Measurements from ENCODE around the gene CROCC2. TPM values are rescaled to one million over a fixed set of nuclear protein-coding genes. Genes with fewer than 3 reads are reported as not detected.
"Not testable (repeated sequence)": the region's sequence is repeated elsewhere in the genome, so short reads cannot be mapped to it uniquely, and the experiment has no call there.

CROCC2 gene
- polyA plus RNA-seq, 4 donors: 0.13 to 0.18 TPM; not detected in 2

GRCh38 chr2:240972636-240973521 is 66.7 kb downstream of the CROCC2 start:
- Histone ChIP-seq H3K27me3 (ENCODE audit: control insufficient read depth in 3 of 3, insufficient read depth in 3 of 3, low read length in 3 of 3) (peaks cover 0 to 5% (median 2%) of the 10 kb centered on the region in 3 donors), H3K9me3 (ENCODE audit: control insufficient read depth in 2 of 2, insufficient read depth in 1 of 2, low read depth in 1 of 2, low read length in 1 of 2) (peaks cover 0 to 4% of the 10 kb centered on the region in 2 donors), H3K4me1 (ENCODE audit: control insufficient read depth in 3 of 3, insufficient read depth in 2 of 3, low read depth in 1 of 3, low read length in 2 of 3) (peaks cover 0 to 2% (median 0%) of the 10 kb centered on the region in 3 donors), H3K36me3 (ENCODE audit: control insufficient read depth in 3 of 3, insufficient read depth in 2 of 3, low read depth in 1 of 3, low read length in 3 of 3) (no peaks in the 10 kb centered on the region), H3K27ac (ENCODE audit: low read depth in 1 of 3, low read length in 2 of 3) (no peak overlapping the region), H3K4me3 (ENCODE audit: low read depth in 1 of 3, low read length in 3 of 3) (no peak overlapping the region)
- WGBS, 3 donors: 58 to 71% (median 61%) methylated on average over 15 to 17 of the region's 17 CpGs
- FAIRE-seq: no peak
- DNase-seq: no peak

DNA sequence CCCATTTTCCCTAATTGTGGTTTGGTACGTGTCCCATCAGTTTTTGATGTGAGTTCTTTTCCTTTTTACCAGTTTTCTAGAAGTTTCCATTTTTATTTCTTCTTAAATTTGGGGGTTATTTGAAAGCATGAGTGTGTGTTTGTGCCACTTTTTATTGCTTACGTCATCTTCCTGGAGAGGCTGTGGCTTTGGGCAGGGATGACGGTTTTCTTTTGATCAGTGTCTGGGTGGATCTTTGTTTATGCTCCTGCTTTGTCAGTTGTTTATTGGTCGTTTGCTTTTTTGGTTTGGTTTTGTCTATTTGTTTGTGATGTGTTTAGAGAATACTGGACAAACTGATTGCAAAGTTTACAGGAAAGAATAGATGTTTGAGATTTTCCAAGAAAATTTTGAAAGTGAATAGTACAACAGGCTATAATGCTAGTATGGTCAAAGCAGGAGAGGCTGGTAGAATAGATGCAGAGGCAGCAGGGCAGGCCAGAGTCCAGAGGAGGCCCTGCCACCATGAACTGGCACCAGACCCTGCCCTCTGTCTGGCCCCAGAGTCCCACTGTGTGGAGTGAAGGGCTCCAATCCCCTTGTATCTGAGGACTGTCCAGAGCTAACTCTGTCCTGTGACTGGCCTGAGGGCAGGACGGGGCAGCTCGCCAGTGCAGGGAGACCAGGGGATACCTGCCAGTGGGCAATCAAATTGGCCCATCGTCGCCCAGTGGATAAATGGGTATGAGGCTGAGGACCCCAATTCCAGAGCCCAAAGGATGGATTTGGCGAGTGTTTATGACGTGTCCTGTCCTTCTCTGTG is 68.8 kb downstream of the CROCC2 start:
- FAIRE-seq (no peak), DNase-seq (no peak)
- Histone ChIP-seq H3K4me1 (ENCODE audit: control insufficient read depth in 3 of 3, insufficient read depth in 2 of 3, low read depth in 1 of 3, low read length in 2 of 3) (peaks cover 0 to 2% (median 0%) of the 10 kb centered on the region in 3 donors), H3K27ac (ENCODE audit: low read depth in 1 of 3, low read length in 2 of 3) (no peak overlapping the region), H3K9me3 (ENCODE audit: control insufficient read depth in 2 of 2, insufficient read depth in 1 of 2, low read depth in 1 of 2, low read length in 1 of 2) (peaks cover 0 to 4% of the 10 kb centered on the region in 2 donors), H3K27me3 (ENCODE audit: control insufficient read depth in 3 of 3, insufficient read depth in 3 of 3, low read length in 3 of 3) (peaks cover 0 to 5% (median 2%) of the 10 kb centered on the region in 3 donors), H3K36me3 (ENCODE audit: control insufficient read depth in 3 of 3, insufficient read depth in 2 of 3, low read depth in 1 of 3, low read length in 3 of 3) (no peaks in the 10 kb centered on the region), H3K4me3 (ENCODE audit: low read depth in 1 of 3, low read length in 3 of 3) (no peak overlapping the region)
- WGBS, 3 donors: 65 to 72% (median 71%) methylated on average over 10 of the region's 10 CpGs

DNA sequence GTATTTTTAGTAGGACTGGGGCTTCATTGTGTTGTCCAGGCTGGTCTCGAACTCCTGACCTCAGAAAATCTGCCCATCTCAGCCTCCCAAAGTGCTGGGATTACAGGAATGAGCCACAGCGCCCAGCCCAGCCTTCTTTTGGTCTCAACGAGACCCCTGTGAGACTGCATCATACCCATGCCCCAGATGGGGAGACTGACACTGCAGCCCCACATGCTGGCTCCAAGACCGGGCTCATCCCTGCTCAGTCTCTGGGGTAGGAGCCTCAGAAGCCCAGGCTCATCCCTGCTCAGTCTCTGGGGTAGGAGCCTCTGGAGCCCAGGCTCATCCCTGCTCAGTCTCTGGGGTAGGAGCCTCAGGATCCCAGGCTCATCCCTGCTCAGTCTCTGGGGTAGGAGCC is 69.8 kb downstream of the CROCC2 start:
- not testable (repeated sequence) for H3K27ac ChIP-seq (ENCODE audit: low read depth in 1 of 3, low read length in 2 of 3); DNase-seq; H3K4me1 ChIP-seq (ENCODE audit: control insufficient read depth in 3 of 3, insufficient read depth in 2 of 3, low read depth in 1 of 3, low read length in 2 of 3); H3K36me3 ChIP-seq (ENCODE audit: control insufficient read depth in 3 of 3, insufficient read depth in 2 of 3, low read depth in 1 of 3, low read length in 3 of 3); FAIRE-seq; H3K9me3 ChIP-seq (ENCODE audit: control insufficient read depth in 2 of 2, insufficient read depth in 1 of 2, low read depth in 1 of 2, low read length in 1 of 2); H3K27me3 ChIP-seq (ENCODE audit: control insufficient read depth in 3 of 3, insufficient read depth in 3 of 3, low read length in 3 of 3); H3K4me3 ChIP-seq (ENCODE audit: low read depth in 1 of 3, low read length in 3 of 3)
- WGBS, 3 donors: 65 to 79% (median 70%) methylated on average over 4 of the region's 4 CpGs

- 45 to 53% (median 48%) methylated on average over 4 of the region's 4 CpGs for WGBS, 3 donors
- DNase-seq (no peak), FAIRE-seq (no peak)
- Histone ChIP-seq H3K27me3 (ENCODE audit: control insufficient read depth in 3 of 3, insufficient read depth in 3 of 3, low read length in 3 of 3) (peaks cover 0 to 16% (median 2%) of the 10 kb centered on the region in 3 donors), H3K36me3 (ENCODE audit: control insufficient read depth in 3 of 3, insufficient read depth in 2 of 3, low read depth in 1 of 3, low read length in 3 of 3) (no peaks in the 10 kb centered on the region), H3K4me3 (ENCODE audit: low read depth in 1 of 3, low read length in 3 of 3) (no peak overlapping the region), H3K4me1 (ENCODE audit: control insufficient read depth in 3 of 3, insufficient read depth in 2 of 3, low read depth in 1 of 3, low read length in 2 of 3) (no peaks in the 10 kb centered on the region), H3K9me3 (ENCODE audit: control insufficient read depth in 2 of 2, insufficient read depth in 1 of 2, low read depth in 1 of 2, low read length in 1 of 2) (no peaks in the 10 kb centered on the region), H3K27ac (ENCODE audit: low read depth in 1 of 3, low read length in 2 of 3) (no peak overlapping the region)
Measured at GRCh38 chr2:240981280-240981679, 75.1 kb downstream of the CROCC2 start.

DNA sequence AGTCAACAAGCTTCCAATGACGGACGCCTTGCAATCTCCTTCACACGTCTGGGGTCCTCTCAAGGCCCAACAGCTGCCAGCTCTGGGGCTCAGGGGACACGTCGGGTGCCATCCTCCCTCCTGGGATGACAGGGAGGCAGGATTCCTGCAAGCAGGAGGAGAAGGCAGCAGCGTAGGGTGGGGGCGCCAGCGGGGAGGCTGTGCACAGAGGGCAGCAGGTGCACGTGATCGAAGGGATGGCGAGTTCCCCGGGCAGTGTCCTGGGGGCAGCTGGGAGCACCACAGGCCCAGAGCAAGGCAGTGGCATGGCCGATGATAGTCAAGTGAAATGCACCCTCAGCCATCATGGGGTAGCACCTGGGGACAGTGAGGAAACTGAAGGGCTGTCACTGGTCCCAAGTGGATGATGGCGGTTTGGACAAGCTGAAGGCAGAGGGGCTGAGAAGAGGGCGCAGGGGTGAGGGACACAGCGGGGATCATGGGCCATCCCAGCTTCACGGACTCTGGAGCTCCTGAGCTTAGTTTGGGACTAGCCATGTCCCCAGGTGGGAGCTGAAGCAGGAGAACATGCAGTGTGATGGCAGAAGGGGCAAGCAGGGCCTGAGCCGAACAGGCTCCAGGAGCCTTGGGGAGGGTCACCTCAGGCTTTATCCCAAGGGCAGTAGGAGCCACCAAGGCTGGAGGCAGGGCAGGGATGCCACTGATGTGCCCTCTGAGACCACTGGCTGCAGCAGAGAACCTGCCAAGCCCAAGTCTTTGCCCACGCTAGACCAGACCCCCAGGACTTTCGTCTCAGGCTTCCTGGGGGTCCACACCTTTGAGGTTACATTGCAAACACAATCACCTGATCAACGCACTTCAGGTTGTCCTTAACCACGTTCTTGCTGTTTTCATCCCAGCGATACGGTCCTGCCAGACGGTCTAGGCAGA is 76.0 kb downstream of the CROCC2 start:
- peaks cover 2 to 16% (median 2%) of the 10 kb centered on the region in 3 donors for H3K27me3 ChIP-seq (ENCODE audit: control insufficient read depth in 3 of 3, insufficient read depth in 3 of 3, low read length in 3 of 3)
- FAIRE-seq (no peak), DNase-seq (no peak)
- H3K27ac ChIP-seq (ENCODE audit: low read depth in 1 of 3, low read length in 2 of 3): no peak overlapping the region
- H3K9me3 ChIP-seq (ENCODE audit: control insufficient read depth in 2 of 2, insufficient read depth in 1 of 2, low read depth in 1 of 2, low read length in 1 of 2): no peaks in the 10 kb centered on the region
- WGBS, 3 donors: 69 to 84% (median 74%) methylated on average over 25 of the region's 25 CpGs
- H3K36me3 ChIP-seq (ENCODE audit: control insufficient read depth in 3 of 3, insufficient read depth in 2 of 3, low read depth in 1 of 3, low read length in 3 of 3): no peaks in the 10 kb centered on the region
- no peak overlapping the region for H3K4me3 ChIP-seq (ENCODE audit: low read depth in 1 of 3, low read length in 3 of 3)
- H3K4me1 ChIP-seq (ENCODE audit: control insufficient read depth in 3 of 3, insufficient read depth in 2 of 3, low read depth in 1 of 3, low read length in 2 of 3): peaks cover 0 to 7% (median 0%) of the 10 kb centered on the region in 3 donors

DNA sequence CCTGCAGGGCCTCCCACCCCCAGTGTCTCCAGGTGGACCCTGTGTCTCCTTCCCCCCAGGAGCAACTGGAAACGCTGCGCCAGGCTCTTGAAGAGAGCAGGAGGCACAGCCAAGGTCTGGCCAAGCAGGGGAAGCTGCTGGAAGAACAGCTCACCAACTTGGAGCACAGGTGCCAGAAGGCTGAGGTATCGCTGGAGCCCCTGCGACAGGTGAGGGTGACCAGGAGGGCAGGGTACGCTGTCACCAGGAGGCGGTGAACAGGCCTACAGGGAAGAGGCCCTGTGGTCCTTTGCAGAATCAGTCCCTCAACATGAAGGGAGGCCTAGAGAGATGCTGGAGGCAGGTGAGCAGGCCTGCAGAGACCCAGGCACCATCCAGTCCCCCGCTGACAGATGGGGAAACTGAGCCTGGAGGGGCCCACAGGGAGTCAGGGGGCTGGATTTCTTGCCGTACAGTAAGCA is 76.7 kb downstream of the CROCC2 start:
- no peak for FAIRE-seq
- WGBS, 3 donors: 82 to 86% (median 83%) methylated on average over 8 of the region's 8 CpGs
- Histone ChIP-seq H3K27ac (ENCODE audit: low read depth in 1 of 3, low read length in 2 of 3) (no peak overlapping the region), H3K9me3 (ENCODE audit: control insufficient read depth in 2 of 2, insufficient read depth in 1 of 2, low read depth in 1 of 2, low read length in 1 of 2) (peaks cover 0 to 3% of the 10 kb centered on the region in 2 donors), H3K4me3 (ENCODE audit: low read depth in 1 of 3, low read length in 3 of 3) (no peak overlapping the region), H3K27me3 (ENCODE audit: control insufficient read depth in 3 of 3, insufficient read depth in 3 of 3, low read length in 3 of 3) (peaks cover 2 to 16% (median 2%) of the 10 kb centered on the region in 3 donors), H3K4me1 (ENCODE audit: control insufficient read depth in 3 of 3, insufficient read depth in 2 of 3, low read depth in 1 of 3, low read length in 2 of 3) (peaks cover 0 to 14% (median 0%) of the 10 kb centered on the region in 3 donors), H3K36me3 (ENCODE audit: control insufficient read depth in 3 of 3, insufficient read depth in 2 of 3, low read depth in 1 of 3, low read length in 3 of 3) (no peaks in the 10 kb centered on the region)
- DNase-seq: no peak

DNA sequence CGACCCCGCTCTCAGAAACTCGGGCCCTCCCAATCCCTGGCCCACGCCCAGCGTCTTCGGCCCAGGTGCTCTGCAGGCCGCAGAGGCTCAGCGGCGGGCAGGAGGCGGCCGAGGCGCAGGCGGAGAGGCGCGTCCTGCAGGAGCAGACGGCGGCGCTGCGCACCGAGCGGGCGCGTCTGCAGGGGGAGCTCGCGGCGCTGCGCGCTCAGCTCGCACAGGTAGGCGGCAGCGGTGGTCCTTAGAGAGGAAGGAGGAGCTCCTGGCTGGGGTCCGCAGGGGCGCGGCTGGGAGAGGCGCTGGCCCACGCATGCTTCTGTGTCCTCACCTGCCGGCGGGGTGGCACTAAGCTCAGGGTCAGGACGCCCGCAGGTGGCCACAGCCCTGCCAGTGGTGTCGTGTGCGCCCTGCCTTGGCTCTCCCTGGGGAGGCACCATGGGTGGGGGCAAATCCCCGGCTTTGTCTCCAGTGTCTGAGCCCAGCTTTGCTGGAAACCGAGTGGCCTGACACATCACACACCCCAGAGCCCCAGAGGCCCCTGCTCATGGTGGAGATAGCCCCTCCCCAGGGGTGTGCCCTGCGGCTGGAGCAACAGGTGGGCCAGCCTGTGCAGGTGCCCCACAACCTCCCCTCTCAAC is 77.3 kb downstream of the CROCC2 start:
- peak; percentile 18 to 68 for DNase-seq
- FAIRE-seq: no peak
- peaks cover 0 to 15% (median 0%) of the 10 kb centered on the region in 3 donors for H3K4me1 ChIP-seq (ENCODE audit: control insufficient read depth in 3 of 3, insufficient read depth in 2 of 3, low read depth in 1 of 3, low read length in 2 of 3)
- H3K27me3 ChIP-seq (ENCODE audit: control insufficient read depth in 3 of 3, insufficient read depth in 3 of 3, low read length in 3 of 3): peaks cover 2 to 16% (median 2%) of the 10 kb centered on the region in 3 donors
- 1 to 10% (median 6%) methylated on average over 27 to 45 of the region's 45 CpGs for WGBS, 3 donors
- H3K4me3 ChIP-seq (ENCODE audit: low read depth in 1 of 3, low read length in 3 of 3): no peak overlapping the region
- peaks cover 0 to 9% of the 10 kb centered on the region in 2 donors for H3K9me3 ChIP-seq (ENCODE audit: control insufficient read depth in 2 of 2, insufficient read depth in 1 of 2, low read depth in 1 of 2, low read length in 1 of 2)
- H3K36me3 ChIP-seq (ENCODE audit: control insufficient read depth in 3 of 3, insufficient read depth in 2 of 3, low read depth in 1 of 3, low read length in 3 of 3): no peaks in the 10 kb centered on the region
- no peak overlapping the region for H3K27ac ChIP-seq (ENCODE audit: low read depth in 1 of 3, low read length in 2 of 3)

Data from small intestine (tissue), 7 donors.